Right cardiac atrium (tissue), 5 donors: ENCODE data around the gene APBB3. TPM values are rescaled to one million over a fixed set of nuclear protein-coding genes. Genes with fewer than 3 reads are reported as not detected.

ENCODE experiments used
- ATAC-seq, 2 donors: fragments of 200-7000 bp; cut with Tn5 transposase; one replicate each; pipeline versions ENCODE4 v1.8.0 to v1.9.1; 2020; ENCODE audit warnings: moderate library complexity in 2 of 2, mild to moderate bottlenecking in 1 of 2
- DNase-seq, 3 donors: peaks; one replicate each; pipeline ENCODE4 v3.0.0-alpha.2; 2020
- H3K27ac ChIP-seq: one replicate; pipeline ENCODE4 v1.5.1; 2013; ENCODE audit warnings: mild to moderate bottlenecking, low read length, control low read depth, moderate library complexity
- H3K27me3 ChIP-seq: one replicate; pipeline ENCODE4 v1.6.1; 2013; ENCODE audit not compliant: control insufficient read depth, insufficient read depth
- H3K4me1 ChIP-seq: one replicate; pipeline ENCODE4 v1.6.1; 2013; ENCODE audit warnings: low read length; ENCODE audit not compliant: control insufficient read depth, insufficient read depth
- H3K4me3 ChIP-seq: one replicate; pipeline ENCODE4 v1.5.1; 2013; ENCODE audit warnings: low read length, control low read depth
- H3K9me3 ChIP-seq: one replicate; pipeline ENCODE4 v1.6.1; 2013; ENCODE audit warnings: low read length; ENCODE audit not compliant: control insufficient read depth
- WGBS: extraction: QIAGEN DNeasy Blood & Tissue Kit; methylation state at CpG from one replicate; pipeline ENCODE4 v1.1.7; 2013; 5-methylcytosine and 5-hydroxymethylcytosine counted together
- intact Hi-C, 4 donors: fragments of 100-400 bp; cut with DNase I; formaldehyde crosslinking; loops; one replicate each; pipeline versions ENCODE4 v1.11.0 to v1.14.0; 2022 to 2023
- polyA plus RNA-seq: library from polyadenylated mRNA; stranded (reverse); fragments of 200-250 nt; gene quantifications from one replicate; pipeline ENCODE4 v1.2.3, GENCODE V29; 2013
- total RNA-seq, 4 donors: library from RNA; stranded (reverse); fragmentation: NEBNext Ultra II Directional; extraction: Animal tissue kit (Norgen Biotek cat#: 25700); gene quantifications; one replicate each; pipeline ENCODE4 v1.2.1, GENCODE V29; 2021
- donor health status: healthy with polysubstance abuse.
- donor health status: DM: no; HTN: yes; CAD: no.
- donor health status: DM: no; HTN: no; CAD: no.
- donor health status: DM: no; HTN: yes; CAD: no; lungs with severe emphysema.
- donor health status: DM: yes; HTN: yes; CAD: no.

The APBB3 gene
- total and polyA plus RNA-seq, 5 donors, result 13.2 to 19.2 (median 16.1) TPM

- 75% methylated on average over 8 of the region's 8 CpGs for WGBS
These were observed 10.9 kb upstream of the APBB3 start for GRCh38 chr5:140575309-140575708.

GRCh38 chr5:140574165-140574564 lies 9.8 kb upstream of the APBB3 start:
- 17% methylated on average over 3 of the region's 3 CpGs for WGBS
- DNase-seq (peak in 1 of 3 donors; percentile 58), ATAC-seq (peak; percentile 71 to 86)
- H3K9me3 ChIP-seq, result no peaks in the 10 kb centered on the region
- no peak overlapping the region for H3K27ac ChIP-seq
- intact Hi-C loops, result no loop called here
- peaks cover 9% of the 10 kb centered on the region for H3K4me1 ChIP-seq
- no peaks in the 10 kb centered on the region for H3K27me3 ChIP-seq
- H3K4me3 ChIP-seq, result no peak overlapping the region

More at GRCh38 chr5:140575309-140575708, 10.9 kb upstream of the APBB3 start:
- H3K27me3 ChIP-seq, result no peaks in the 10 kb centered on the region
- H3K27ac ChIP-seq, result no peak overlapping the region
- ATAC-seq (peak; percentile 42 to 51), DNase-seq (peak; percentile 50 to 83 (median 78))
- no peaks in the 10 kb centered on the region for H3K9me3 ChIP-seq
- no peak overlapping the region for H3K4me3 ChIP-seq
- peaks cover 9% of the 10 kb centered on the region for H3K4me1 ChIP-seq
- intact Hi-C loops, result no loop called here

GRCh38 chr5:140573683-140574082 lies 9.3 kb upstream of the APBB3 start:
- peak in 1 of 3 donors; percentile 53 for DNase-seq
- no peak for ATAC-seq
- intact Hi-C loops, result no loop called here
- H3K4me3 ChIP-seq, result no peak overlapping the region
- 84% methylated on average over 7 of the region's 7 CpGs for WGBS
- peak overlapping the region; percentile 28 for H3K27ac ChIP-seq
- peaks cover 11% of the 10 kb centered on the region for H3K4me1 ChIP-seq
- H3K9me3 ChIP-seq, result no peaks in the 10 kb centered on the region
- no peaks in the 10 kb centered on the region for H3K27me3 ChIP-seq

DNA sequence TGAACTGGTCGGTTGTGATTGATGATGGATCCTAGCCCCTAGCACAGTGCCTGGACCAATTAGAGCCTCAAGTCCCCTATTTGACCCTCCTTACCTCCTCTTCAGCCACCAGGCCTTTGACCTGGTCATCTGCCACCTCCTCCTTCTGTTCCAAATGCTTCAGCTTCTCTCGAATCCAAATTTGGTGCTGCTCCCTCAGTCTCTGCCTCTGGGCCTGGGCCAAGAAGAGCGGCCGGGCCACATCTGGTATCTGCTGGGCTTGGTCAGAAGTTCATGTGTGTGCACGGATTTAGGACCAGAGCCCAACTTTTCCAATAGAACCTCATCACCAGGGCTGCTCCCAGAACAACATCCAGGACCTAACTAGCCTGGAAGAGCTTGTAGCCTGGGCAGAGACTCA lies 6.7 kb upstream of the APBB3 start:
- no peaks in the 10 kb centered on the region for H3K27me3 ChIP-seq
- peaks cover 15% of the 10 kb centered on the region for H3K4me1 ChIP-seq
- ATAC-seq, result no peak
- 56% methylated on average over 5 of the region's 5 CpGs for WGBS
- peak overlapping the region; percentile 32 for H3K27ac ChIP-seq
- DNase-seq, result peak in 2 of 3 donors; percentile 71 to 86
- no peaks in the 10 kb centered on the region for H3K9me3 ChIP-seq
- intact Hi-C loops, result no loop called here
- no peak overlapping the region for H3K4me3 ChIP-seq

DNA sequence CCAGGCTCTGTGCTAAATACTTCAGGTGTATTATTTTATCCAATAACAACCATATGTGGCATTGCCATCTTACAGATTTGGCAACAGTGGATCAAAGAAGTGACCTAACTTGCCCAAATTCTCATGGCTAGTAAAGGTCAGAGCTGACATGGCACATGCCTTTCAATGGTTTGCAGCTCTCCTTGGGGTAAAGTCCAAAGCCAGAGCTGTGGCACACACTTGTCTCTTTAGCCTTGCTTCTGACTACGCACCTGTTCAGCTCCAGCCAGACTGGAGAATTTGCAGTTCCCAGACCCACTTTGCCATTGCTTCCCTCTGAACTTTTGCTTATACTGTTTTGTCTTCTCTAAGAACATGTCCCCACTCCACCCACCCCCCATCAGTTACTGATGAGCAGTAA lies 6.1 kb upstream of the APBB3 start:
- ATAC-seq (no peak), DNase-seq (no peak)
- Histone ChIP-seq H3K9me3 (no peaks in the 10 kb centered on the region), H3K4me3 (no peak overlapping the region), H3K4me1 (peaks cover 18% of the 10 kb centered on the region), H3K27ac (peak overlapping the region; percentile 32), H3K27me3 (no peaks in the 10 kb centered on the region)
- WGBS, result 94% methylated on average over 1 of the region's 1 CpG
- intact Hi-C loops, result no loop called here

- ATAC-seq, result no peak
- intact Hi-C loops, result no loop called here
- H3K4me3 ChIP-seq, result no peak overlapping the region
- no peak overlapping the region for H3K27ac ChIP-seq
- WGBS, result 91% methylated on average over 4 of the region's 4 CpGs
- peaks cover 19% of the 10 kb centered on the region for H3K4me1 ChIP-seq
- DNase-seq, result no peak
- H3K27me3 ChIP-seq, result no peaks in the 10 kb centered on the region
- no peaks in the 10 kb centered on the region for H3K9me3 ChIP-seq
These were observed 5.7 kb upstream of the APBB3 start for GRCh38 chr5:140570058-140570457.

DNA sequence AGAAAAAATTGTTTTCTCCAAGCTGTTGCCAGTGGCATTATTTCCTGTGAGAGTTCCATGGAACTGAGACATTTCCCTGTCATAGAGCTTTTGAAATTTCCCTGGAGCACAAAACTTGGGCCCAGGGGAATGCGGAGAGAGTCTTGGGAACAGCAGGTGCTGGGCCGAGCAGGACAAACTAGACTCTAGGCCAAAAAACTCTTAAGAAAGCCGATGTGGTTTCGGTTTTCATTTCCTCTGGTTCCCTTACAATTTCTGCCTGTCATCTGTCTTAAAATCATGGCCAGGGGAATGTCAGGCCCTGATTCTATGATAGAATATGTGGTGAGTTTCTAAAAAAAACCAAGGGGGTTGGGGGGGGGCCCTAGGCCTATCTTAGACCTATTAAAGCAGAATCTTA lies 4.8 kb upstream of the APBB3 start:
- DNase-seq, result no peak
- peaks cover 19% of the 10 kb centered on the region for H3K4me1 ChIP-seq
- intact Hi-C loops, result loop anchor here in 3 of 4 donors (5.0 to 10.0 kb wide), 2 partner anchors 63 to 66 kb away; partner anchors contain the start of genes CD14 (in 3 of the 3) and TMCO6 (in 1 of the 3)
- no peaks in the 10 kb centered on the region for H3K27me3 ChIP-seq
- no peak for ATAC-seq
- H3K4me3 ChIP-seq, result no peak overlapping the region
- peak overlapping the region; percentile 5 for H3K27ac ChIP-seq
- no peaks in the 10 kb centered on the region for H3K9me3 ChIP-seq
- 60% methylated on average over 4 of the region's 4 CpGs for WGBS

DNA sequence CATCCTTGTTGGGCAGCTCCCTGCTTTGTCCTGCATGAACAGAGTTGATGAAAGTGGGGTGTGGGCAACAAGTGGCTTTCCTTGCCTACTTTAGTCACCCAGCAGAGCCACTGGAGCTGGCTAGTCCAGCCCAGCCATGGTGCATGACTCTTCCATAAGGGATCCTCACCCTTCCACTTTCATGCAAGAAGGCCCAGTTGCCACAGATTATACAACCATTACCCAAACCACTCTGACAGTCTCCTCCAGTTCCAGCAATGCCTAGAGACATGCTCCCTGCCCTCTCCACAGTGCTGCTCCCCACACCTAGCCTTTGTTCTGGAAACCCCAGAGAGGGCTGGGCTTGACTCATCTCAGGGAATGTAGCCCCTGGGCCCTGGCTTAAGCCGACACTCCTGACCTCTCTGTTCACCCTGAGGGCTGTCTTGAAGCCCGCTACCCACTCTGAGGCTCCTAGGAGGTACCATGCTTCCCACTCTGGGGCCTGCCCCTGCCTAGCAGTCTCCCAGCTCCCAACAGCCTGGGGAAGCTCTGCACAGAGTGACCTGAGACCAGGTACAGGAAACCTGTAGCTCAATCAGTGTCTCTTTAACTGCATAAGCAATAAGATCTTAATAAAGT lies 4.2 kb upstream of the APBB3 start:
- ATAC-seq, result no peak
- Histone ChIP-seq H3K9me3 (no peaks in the 10 kb centered on the region), H3K4me1 (peaks cover 20% of the 10 kb centered on the region), H3K27me3 (no peaks in the 10 kb centered on the region), H3K27ac (no peak overlapping the region), H3K4me3 (no peak overlapping the region)
- intact Hi-C loops, result loop anchor here in 3 of 4 donors (5.0 to 10.0 kb wide), 2 partner anchors 64 to 66 kb away; partner anchors contain the start of genes CD14 (in 3 of the 3) and TMCO6 (in 1 of the 3)
- DNase-seq, result no peak
- 97% methylated on average over 2 of the region's 2 CpGs for WGBS

GRCh38 chr5:140567871-140568270 lies 3.5 kb upstream of the APBB3 start:
- DNase-seq (peak in 1 of 3 donors; percentile 53), ATAC-seq (no peak)
- Histone ChIP-seq H3K27ac (no peak overlapping the region), H3K4me1 (peaks cover 23% of the 10 kb centered on the region), H3K9me3 (no peaks in the 10 kb centered on the region), H3K27me3 (no peaks in the 10 kb centered on the region), H3K4me3 (no peak overlapping the region)
- WGBS, result 95% methylated on average over 13 of the region's 13 CpGs
- intact Hi-C loops, result loop anchor here in 3 of 4 donors (5.0 to 10.0 kb wide), 2 partner anchors 64 to 67 kb away; partner anchors contain the start of genes CD14 (in 3 of the 3) and TMCO6 (in 1 of the 3)

- Histone ChIP-seq H3K4me3 (no peak overlapping the region), H3K9me3 (no peaks in the 10 kb centered on the region), H3K27ac (no peak overlapping the region), H3K4me1 (peaks cover 23% of the 10 kb centered on the region), H3K27me3 (no peaks in the 10 kb centered on the region)
- WGBS, result 84% methylated on average over 22 of the region's 22 CpGs
- ATAC-seq (no peak), DNase-seq (peak in 2 of 3 donors; percentile 65 to 67)
- intact Hi-C loops, result loop anchor here in 3 of 4 donors (5.0 to 10.0 kb wide), 2 partner anchors 65 to 68 kb away; partner anchors contain the start of genes CD14 (in 3 of the 3) and TMCO6 (in 1 of the 3)
These were observed 2.9 kb upstream of the APBB3 start for GRCh38 chr5:140567136-140567818.

- Histone ChIP-seq H3K9me3 (no peaks in the 10 kb centered on the region), H3K4me3 (no peak overlapping the region), H3K27ac (no peak overlapping the region), H3K27me3 (no peaks in the 10 kb centered on the region), H3K4me1 (peaks cover 23% of the 10 kb centered on the region)
- ATAC-seq, result no peak
- no peak for DNase-seq
- intact Hi-C loops, result loop anchor here in 3 of 4 donors (5.0 to 10.0 kb wide), 2 partner anchors 66 to 68 kb away; partner anchors contain the start of genes CD14 (in 3 of the 3) and TMCO6 (in 1 of the 3)
- WGBS, result 93% methylated on average over 5 of the region's 5 CpGs
These were observed 2.3 kb upstream of the APBB3 start for GRCh38 chr5:140566665-140567064.
